GM21619 (cell line): Measurements from ENCODE around the gene PLAGL2.
"Not testable (repeated sequence)": the region's sequence is repeated elsewhere in the genome, so short reads cannot be mapped to it uniquely, and the experiment has no call there.

Source experiments
- ATAC-seq: cut with Tn5 transposase; IDR thresholded peaks from one replicate; pipeline ENCODE4 v1.9.1; 2021; ENCODE audit not compliant: unreplicated experiment

Gene PLAGL2

DNA sequence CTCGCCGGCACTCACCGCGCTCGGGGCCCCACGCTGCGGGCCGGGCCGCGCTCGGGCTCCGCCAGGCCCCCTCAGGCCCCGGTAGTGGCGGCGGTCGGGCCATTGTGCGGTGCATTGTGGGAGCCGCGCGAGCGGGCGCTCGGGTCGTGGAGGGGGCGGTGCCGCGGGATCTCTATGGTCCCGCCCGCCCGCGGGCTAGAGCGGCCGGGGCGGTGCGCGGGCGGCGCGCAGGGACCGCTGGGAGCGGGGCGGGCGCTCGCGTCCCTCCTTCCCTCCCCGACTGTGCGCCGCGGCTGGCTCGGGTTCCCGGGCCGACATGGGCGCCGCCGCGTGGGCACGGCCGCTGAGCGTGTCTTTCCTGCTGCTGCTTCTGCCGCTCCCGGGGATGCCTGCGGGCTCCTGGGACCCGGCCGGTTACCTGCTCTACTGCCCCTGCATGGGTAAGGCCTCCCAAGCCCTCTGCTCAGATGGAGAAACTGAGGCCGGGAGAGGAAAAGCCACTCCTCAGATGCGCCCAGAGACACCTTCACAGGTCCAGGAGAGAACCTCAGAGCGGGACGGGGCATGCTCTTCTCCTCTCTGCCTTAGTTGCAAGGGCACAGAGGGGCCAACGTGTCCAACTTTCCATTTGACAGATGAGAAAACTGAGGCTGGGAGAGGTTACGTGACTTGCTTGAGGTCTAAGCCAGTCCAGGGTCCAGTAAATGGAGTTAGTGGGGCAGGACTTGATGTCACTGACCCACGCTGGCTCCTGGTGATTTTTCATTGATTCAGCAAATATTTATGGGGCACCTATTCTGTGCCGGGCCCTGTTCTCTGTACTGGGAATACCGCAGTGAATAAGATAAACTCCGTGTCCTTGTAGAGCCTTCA lies at the start of gene PLAGL2, which contains the start of gene POFUT1:
PLAGL2 (minus strand) TSS at position 118 of the 873 bp plus-strand sequence. CDS start 5,565 bp downstream, outside the sequence.
POFUT1 (plus strand) TSS at position 255 of the 873 bp plus-strand sequence; CDS start at position 317, 62 bp downstream.
- ATAC-seq: peak; percentile 85

GRCh38 chr20:32252189-32252588 lies 44.6 kb upstream of the PLAGL2 start:
- no peak for ATAC-seq

DNA sequence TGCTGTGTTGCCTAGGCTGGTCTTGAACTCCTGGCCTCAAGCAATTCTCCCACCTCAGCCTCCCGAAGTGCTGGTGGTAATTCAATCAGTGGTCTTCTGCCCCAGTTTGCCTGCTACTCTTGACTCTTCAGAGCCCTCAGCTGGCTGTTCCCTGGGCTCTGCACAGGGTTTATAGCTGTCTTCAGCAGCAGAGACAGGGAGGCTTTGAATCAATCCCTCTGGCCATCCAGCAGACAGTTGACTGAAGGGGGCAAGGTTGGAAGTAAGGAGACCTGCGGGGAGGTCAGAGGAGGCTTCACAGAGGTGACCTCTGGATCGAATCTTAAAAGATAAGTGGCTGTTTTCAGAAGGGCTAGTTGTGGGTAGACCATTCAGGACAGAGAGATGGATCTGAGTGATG lies 43.9 kb upstream of the PLAGL2 start:
- ATAC-seq: no peak

DNA sequence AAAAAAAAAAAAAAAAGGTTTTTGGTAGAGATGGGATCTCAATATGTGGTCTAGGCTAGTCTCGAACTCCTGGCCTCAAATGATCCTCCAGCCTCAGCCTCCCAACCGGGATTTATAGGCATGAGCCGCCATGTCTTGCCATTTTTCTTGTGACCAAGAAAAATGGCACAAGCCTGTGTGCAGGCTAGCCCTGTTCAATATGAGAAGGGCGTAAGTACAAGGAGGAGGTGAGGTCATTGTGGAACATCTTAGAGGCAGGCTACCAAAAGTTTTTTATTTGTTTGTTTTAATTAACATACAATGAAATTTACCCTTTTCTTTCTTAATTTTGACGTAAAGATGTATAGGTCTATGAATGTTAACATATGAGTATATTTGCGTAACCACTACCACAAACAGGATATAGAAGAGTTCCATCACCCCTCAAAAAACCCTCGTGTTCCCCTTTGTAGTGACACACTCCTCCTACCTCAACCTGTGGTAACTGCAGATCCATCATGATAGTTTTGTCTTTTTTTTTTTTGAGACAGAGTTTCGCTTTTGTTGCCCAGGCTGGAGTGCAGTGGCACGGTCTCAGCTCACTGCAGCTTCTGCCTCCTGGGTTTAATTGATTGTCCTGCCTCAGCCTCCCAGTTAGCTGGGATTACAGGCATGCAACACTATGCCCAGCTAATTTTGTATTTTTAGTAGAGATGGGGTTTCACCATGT lies 41.6 kb upstream of the PLAGL2 start:
- no peak for ATAC-seq

DNA sequence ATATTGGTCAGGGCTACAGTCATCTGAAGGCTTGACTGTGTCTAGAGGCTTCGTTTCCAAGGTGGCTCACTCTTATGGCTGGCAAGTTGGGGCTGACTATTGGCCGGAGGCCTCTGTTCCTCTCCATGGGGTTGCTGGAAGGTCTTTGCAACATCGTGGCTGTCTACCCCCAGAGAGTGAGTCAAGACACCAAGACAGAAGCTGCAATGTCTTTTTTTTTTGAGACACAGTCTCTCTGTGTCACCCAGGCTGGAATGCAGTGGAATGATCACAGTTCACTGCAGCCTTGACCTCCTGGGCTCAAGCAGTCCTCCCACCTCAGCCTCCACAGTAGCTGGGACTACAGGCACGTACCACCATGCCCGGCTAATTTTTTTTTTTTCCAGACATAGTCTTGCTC lies 40.5 kb upstream of the PLAGL2 start:
- ATAC-seq: no peak

GRCh38 chr20:32246208-32246607 lies 38.7 kb upstream of the PLAGL2 start:
- ATAC-seq: not testable (repeated sequence)

- ATAC-seq: no peak
These were observed 37.4 kb upstream of the PLAGL2 start for GRCh38 chr20:32244959-32245358.

GRCh38 chr20:32244150-32244823 lies 36.7 kb upstream of the PLAGL2 start:
- no peak for ATAC-seq

- ATAC-seq: no peak
These were observed 34.3 kb upstream of the PLAGL2 start for GRCh38 chr20:32241807-32242206.

DNA sequence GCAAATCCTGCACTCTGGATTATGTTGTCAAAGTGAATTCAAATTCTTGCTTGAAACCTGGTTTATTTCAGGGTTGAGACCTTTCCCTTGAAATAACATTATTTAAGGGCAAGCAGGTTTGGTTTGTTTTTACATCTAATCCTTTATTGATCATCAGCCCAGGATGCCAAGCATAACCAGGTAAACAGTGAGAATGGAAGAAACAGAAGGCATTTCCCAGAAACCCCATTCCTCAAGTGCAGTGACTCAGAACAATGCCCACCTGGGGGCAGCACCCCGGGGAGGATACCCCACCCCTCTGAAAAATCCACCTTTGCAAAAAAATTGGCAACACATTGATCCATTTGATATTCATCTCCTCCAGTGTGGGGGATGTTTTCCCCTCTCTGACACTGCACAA lies 32.7 kb upstream of the PLAGL2 start:
- ATAC-seq: no peak

GRCh38 chr20:32238483-32239425 lies 31.2 kb upstream of the PLAGL2 start:
- ATAC-seq: no peak

GRCh38 chr20:32237419-32237818 lies 29.9 kb upstream of the PLAGL2 start:
- no peak for ATAC-seq

- ATAC-seq: no peak
These were observed 29.3 kb upstream of the PLAGL2 start for GRCh38 chr20:32236819-32237218.

DNA sequence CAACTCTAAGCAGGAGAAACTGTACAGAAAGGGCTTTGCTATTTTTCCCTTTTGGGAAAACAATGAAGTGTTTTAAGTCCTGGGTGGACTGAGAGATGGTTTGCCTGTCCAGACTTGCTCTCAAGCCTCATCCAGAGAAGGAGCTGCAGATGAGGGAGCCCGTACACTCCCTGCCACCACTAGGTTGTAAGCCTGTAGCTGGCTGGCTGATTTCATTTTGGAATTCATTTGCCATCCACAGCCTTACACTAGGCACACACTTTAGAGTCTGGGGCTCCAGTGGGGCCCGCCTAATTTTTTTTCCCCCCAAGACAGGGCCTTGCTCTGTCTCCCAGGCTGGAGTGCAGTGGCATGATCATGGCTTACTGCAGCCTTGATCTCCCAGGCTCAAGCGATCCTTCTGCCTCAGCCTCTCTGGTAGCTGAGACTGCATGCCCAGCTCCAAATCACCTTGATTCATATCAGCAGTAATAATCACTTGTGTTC lies 28.5 kb upstream of the PLAGL2 start:
- no peak for ATAC-seq

DNA sequence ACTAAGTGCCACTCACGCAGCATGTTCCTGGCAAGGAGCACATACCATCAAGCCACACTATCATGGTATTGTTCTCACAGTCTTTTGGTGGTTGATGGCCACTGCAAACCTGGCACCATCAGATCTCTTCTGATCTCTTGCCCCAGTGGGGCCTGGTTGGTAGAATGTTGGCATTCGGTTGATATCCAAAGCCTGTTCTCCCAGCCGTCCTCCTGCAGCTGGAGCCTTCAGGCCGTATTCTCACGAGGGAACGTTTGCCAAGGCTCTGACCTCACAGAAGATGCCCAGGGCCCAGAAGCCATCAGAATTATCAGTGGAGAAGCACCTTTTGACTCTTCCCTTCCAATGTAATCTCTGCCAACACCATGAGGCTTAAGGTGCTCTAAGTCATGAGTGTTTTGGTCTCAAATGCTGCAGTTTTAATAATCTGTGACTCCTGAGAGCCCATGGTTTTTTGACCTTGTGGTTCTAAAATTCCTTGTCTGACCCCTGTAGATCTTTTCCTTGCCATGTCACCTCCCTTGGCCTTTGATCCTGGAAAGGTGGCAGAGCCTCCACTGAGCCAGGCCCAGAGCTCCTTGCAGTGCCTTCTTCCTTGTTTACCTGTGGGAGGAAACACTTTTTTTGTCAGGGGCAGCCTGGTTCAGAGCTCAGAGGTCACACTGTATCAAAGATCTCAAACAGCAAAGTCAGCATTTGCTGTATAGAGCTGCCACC lies 27.9 kb upstream of the PLAGL2 start:
- no peak for ATAC-seq

- no peak for ATAC-seq
These were observed 26.7 kb upstream of the PLAGL2 start for GRCh38 chr20:32234135-32234808.

GRCh38 chr20:32233286-32233685 lies 25.7 kb upstream of the PLAGL2 start:
- no peak for ATAC-seq

GRCh38 chr20:32232326-32232886 lies 24.9 kb upstream of the PLAGL2 start:
- no peak for ATAC-seq

GRCh38 chr20:32231847-32232246 lies 24.3 kb upstream of the PLAGL2 start:
- no peak for ATAC-seq
